Mesothelial cell of epicardium (in vitro differentiated cells): ENCODE results near the gene CHST11. TPM values are rescaled to one million over a fixed set of nuclear protein-coding genes. Genes with fewer than 3 reads are reported as not detected.
"Not testable (repeated sequence)": the region's sequence is repeated elsewhere in the genome, so short reads cannot be mapped to it uniquely, and the experiment has no call there.

Experiments used
- DNase-seq, 2 experiments: peaks; one replicate each; pipeline ENCODE4 v3.0.0; 2021; ENCODE audit warnings: low spot score in 2 of 2; ENCODE audit not compliant: unreplicated experiment in 2 of 2
- H3K27ac Mint-ChIP-seq: 2 replicates; pipeline ENCODE4 v1.8.0; 2021; ENCODE audit warnings: mixed read lengths
- H3K27me3 Mint-ChIP-seq: 2 replicates; pipeline ENCODE4 v1.8.0; 2021; ENCODE audit warnings: low read depth, mixed read lengths
- H3K36me3 Mint-ChIP-seq: 2 replicates; pipeline ENCODE4 v1.8.0; 2021; ENCODE audit warnings: mixed read lengths
- H3K4me1 Mint-ChIP-seq: 2 replicates; pipeline ENCODE4 v1.8.0; 2021; ENCODE audit warnings: mixed read lengths
- H3K4me3 Mint-ChIP-seq: 2 replicates; pipeline ENCODE4 v1.8.0; 2021; ENCODE audit warnings: mild to moderate bottlenecking, moderate library complexity, mixed read lengths
- H3K9me3 Mint-ChIP-seq: 2 replicates; pipeline ENCODE4 v1.8.0; 2021; ENCODE audit warnings: mixed read lengths
- CTCF ChIP-seq: fragments of 200-600 bp; sonication (generic); IDR thresholded peaks from one replicate; pipeline ENCODE4 v1.5.0; 2021; ENCODE audit warnings: antibody characterized with exemption; ENCODE audit not compliant: unreplicated experiment
- total RNA-seq: library from RNA; stranded (reverse); gene quantifications from 3 replicates; pipeline ENCODE4 v1.2.1, GENCODE V29; 2021

Gene CHST11
- total RNA-seq, 1 donor from 2014 or later = 15.0 TPM

GRCh38 chr12:104571328-104571727, 114.6 kb downstream of the CHST11 start:
- Mint-ChIP-seq H3K27me3 (no peaks in the 10 kb centered on the region), H3K27ac (no peak overlapping the region), H3K36me3 (peaks cover 6% of the 10 kb centered on the region), H3K9me3 (peaks cover 9% of the 10 kb centered on the region), H3K4me1 (no peaks in the 10 kb centered on the region), H3K4me3 (no peak overlapping the region)
- DNase-seq = no peak
- no peak for TF ChIP-seq CTCF

DNA sequence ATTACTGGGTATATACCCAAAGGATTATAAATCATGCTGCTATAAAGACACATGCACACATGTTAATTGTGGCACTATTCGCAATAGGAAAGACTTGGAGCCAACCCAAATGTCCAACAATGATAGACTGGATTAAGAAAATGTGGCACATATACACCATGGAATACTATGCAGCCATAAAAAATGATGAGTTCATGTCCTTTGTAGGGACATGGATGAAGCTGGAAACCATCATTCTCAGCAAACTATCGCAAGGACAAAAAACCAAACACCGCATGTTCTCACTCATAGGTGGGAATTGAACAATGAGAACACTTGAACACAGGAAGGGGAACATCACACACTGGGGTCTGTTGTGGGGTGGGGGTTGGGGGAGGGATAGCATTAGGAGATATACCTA, 117.6 kb downstream of the CHST11 start:
- DNase-seq, H3K36me3 Mint-ChIP-seq, H3K4me3 Mint-ChIP-seq, H3K27me3 Mint-ChIP-seq, H3K4me1 Mint-ChIP-seq, H3K9me3 Mint-ChIP-seq, H3K27ac Mint-ChIP-seq: not testable (repeated sequence)

DNA sequence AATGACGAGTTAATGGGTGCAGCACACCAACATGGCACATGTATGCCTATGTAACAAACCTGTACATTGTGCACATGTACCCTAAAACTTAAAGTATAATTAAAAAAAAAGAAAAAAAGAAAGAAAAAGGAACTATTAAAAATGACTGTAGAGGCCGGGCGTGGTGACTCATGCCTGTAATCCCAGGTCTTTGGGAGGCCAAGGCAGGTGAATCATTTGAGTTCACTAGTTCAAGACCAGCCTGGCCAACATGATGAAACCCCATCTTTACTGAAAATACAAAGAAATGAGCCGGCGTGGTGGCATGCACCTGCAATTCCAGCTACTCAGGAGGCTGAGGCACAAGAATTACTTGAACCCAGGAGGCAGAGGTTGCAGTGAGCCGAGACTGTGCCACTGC, 118.0 kb downstream of the CHST11 start:
- H3K4me1 Mint-ChIP-seq, H3K9me3 Mint-ChIP-seq, H3K27ac Mint-ChIP-seq, H3K4me3 Mint-ChIP-seq, H3K27me3 Mint-ChIP-seq, H3K36me3 Mint-ChIP-seq, DNase-seq: not testable (repeated sequence)

GRCh38 chr12:104575442-104576186, 118.9 kb downstream of the CHST11 start:
- Mint-ChIP-seq H3K9me3 (peaks cover 9% of the 10 kb centered on the region), H3K27me3 (no peaks in the 10 kb centered on the region), H3K4me3 (no peak overlapping the region), H3K36me3 (peaks cover 6% of the 10 kb centered on the region), H3K27ac (no peak overlapping the region), H3K4me1 (no peaks in the 10 kb centered on the region)
- TF ChIP-seq CTCF = no peak
- DNase-seq = no peak

GRCh38 chr12:104576187-104576778, 119.5 kb downstream of the CHST11 start:
- Mint-ChIP-seq H3K27me3 (no peaks in the 10 kb centered on the region), H3K27ac (no peak overlapping the region), H3K4me1 (peaks cover 2% of the 10 kb centered on the region), H3K4me3 (no peak overlapping the region), H3K36me3 (peaks cover 6% of the 10 kb centered on the region), H3K9me3 (peaks cover 9% of the 10 kb centered on the region)
- TF ChIP-seq CTCF = no peak
- DNase-seq = no peak

GRCh38 chr12:104576980-104577580, 120.3 kb downstream of the CHST11 start:
- H3K4me3 Mint-ChIP-seq = no peak overlapping the region
- peaks cover 6% of the 10 kb centered on the region for H3K36me3 Mint-ChIP-seq
- H3K27ac Mint-ChIP-seq = no peak overlapping the region
- no peaks in the 10 kb centered on the region for H3K27me3 Mint-ChIP-seq
- no peak for DNase-seq
- TF ChIP-seq CTCF = no peak
- peaks cover 9% of the 10 kb centered on the region for H3K9me3 Mint-ChIP-seq
- H3K4me1 Mint-ChIP-seq = peaks cover 2% of the 10 kb centered on the region
